ENCODE data around the gene C22orf15. TPM values are rescaled to one million over a fixed set of nuclear protein-coding genes. Genes with fewer than 3 reads are reported as not detected.

The C22orf15 gene
- total and polyA plus RNA-seq, 12 donors, result 0.11 to 0.80 (median 0.24) TPM; not detected in 7

- intact Hi-C loops (cut with DNase I), result no loop called here
- DNase-seq, result peak in 1 of 7 donors; percentile 44
- peak overlapping the region in 4 of 5 donors; percentile 7 to 67 (median 54) for H3K27ac ChIP-seq
- no peaks in the 10 kb centered on the region for H3K27me3 ChIP-seq
- WGBS, 4 donors, result 59 to 66% (median 62%) methylated on average over 10 to 11 of the region's 11 CpGs
- no peak overlapping the region for H3K4me3 ChIP-seq
- no peaks in the 10 kb centered on the region for H3K9me3 ChIP-seq (replicated peaks in 1 of 3)
- no peak for TF ChIP-seq POLR2A (IDR thresholded peaks at IDR 0.05)
- no peak for TF ChIP-seq CTCF (IDR thresholded peaks at IDR 0.05)
- H3K4me1 ChIP-seq (replicated peaks in 1 of 2), result peaks cover 46 to 55% of the 10 kb centered on the region in 2 donors
- H3K36me3 ChIP-seq (replicated peaks in 1 of 2), result peaks cover 0 to 38% of the 10 kb centered on the region in 2 donors
Observed at GRCh38 chr22:23790819-23791737, 28.3 kb downstream of the C22orf15 start.

GRCh38 chr22:23791738-23792645, 29.2 kb downstream of the C22orf15 start:
- H3K4me1 ChIP-seq (replicated peaks in 1 of 2), result peaks cover 41 to 48% of the 10 kb centered on the region in 2 donors
- 80 to 85% (median 82%) methylated on average over 23 to 25 of the region's 25 CpGs for WGBS, 4 donors
- no peaks in the 10 kb centered on the region for H3K9me3 ChIP-seq (replicated peaks in 1 of 3)
- H3K4me3 ChIP-seq, result no peak overlapping the region
- TF ChIP-seq CTCF (IDR thresholded peaks at IDR 0.05) (no peak), POLR2A (IDR thresholded peaks at IDR 0.05) (no peak)
- H3K36me3 ChIP-seq (replicated peaks in 1 of 2), result peaks cover 0 to 45% of the 10 kb centered on the region in 2 donors
- DNase-seq, result no peak
- no peaks in the 10 kb centered on the region for H3K27me3 ChIP-seq
- intact Hi-C loops (cut with DNase I), result no loop called here
- H3K27ac ChIP-seq, result peak overlapping the region in 4 of 5 donors; percentile 7 to 67 (median 54)

- Histone ChIP-seq H3K9me3 (replicated peaks in 1 of 3) (no peaks in the 10 kb centered on the region), H3K4me3 (no peak overlapping the region), H3K4me1 (replicated peaks in 1 of 2) (peaks cover 33 to 39% of the 10 kb centered on the region in 2 donors), H3K36me3 (replicated peaks in 1 of 2) (peaks cover 0 to 51% of the 10 kb centered on the region in 2 donors), H3K27me3 (no peaks in the 10 kb centered on the region), H3K27ac (no peak overlapping the region)
- 76 to 86% (median 81%) methylated on average over 8 of the region's 8 CpGs for WGBS, 4 donors
- TF ChIP-seq CTCF (IDR thresholded peaks at IDR 0.05) (no peak), POLR2A (IDR thresholded peaks at IDR 0.05) (no peak)
- intact Hi-C loops (cut with DNase I), result no loop called here
- DNase-seq, result no peak
Observed at GRCh38 chr22:23793326-23793725, 30.5 kb downstream of the C22orf15 start.

GRCh38 chr22:23796461-23796860, 33.7 kb downstream of the C22orf15 start:
- Histone ChIP-seq H3K4me1 (replicated peaks in 1 of 2) (peaks cover 7% of the 10 kb centered on the region in 2 donors), H3K36me3 (replicated peaks in 1 of 2) (peaks cover 0 to 77% of the 10 kb centered on the region in 2 donors), H3K9me3 (replicated peaks in 1 of 3) (no peaks in the 10 kb centered on the region), H3K4me3 (no peak overlapping the region), H3K27ac (no peak overlapping the region), H3K27me3 (no peaks in the 10 kb centered on the region)
- TF ChIP-seq CTCF (IDR thresholded peaks at IDR 0.05), result no peak
- TF ChIP-seq POLR2A (IDR thresholded peaks at IDR 0.05), result no peak
- no peak for DNase-seq
- 71 to 88% (median 80%) methylated on average over 4 to 5 of the region's 5 CpGs for WGBS, 4 donors
- intact Hi-C loops (cut with DNase I), result no loop called here
